ENCODE data around the gene TAGLN3. TPM values are rescaled to one million over a fixed set of nuclear protein-coding genes. Genes with fewer than 3 reads are reported as not detected.
A peak's percentile ranks its signal among the peaks of the same experiment; 100 is the strongest.

TAGLN3 gene
- total RNA-seq: 0.77 and 1.8 TPM in 2 replicates

DNA sequence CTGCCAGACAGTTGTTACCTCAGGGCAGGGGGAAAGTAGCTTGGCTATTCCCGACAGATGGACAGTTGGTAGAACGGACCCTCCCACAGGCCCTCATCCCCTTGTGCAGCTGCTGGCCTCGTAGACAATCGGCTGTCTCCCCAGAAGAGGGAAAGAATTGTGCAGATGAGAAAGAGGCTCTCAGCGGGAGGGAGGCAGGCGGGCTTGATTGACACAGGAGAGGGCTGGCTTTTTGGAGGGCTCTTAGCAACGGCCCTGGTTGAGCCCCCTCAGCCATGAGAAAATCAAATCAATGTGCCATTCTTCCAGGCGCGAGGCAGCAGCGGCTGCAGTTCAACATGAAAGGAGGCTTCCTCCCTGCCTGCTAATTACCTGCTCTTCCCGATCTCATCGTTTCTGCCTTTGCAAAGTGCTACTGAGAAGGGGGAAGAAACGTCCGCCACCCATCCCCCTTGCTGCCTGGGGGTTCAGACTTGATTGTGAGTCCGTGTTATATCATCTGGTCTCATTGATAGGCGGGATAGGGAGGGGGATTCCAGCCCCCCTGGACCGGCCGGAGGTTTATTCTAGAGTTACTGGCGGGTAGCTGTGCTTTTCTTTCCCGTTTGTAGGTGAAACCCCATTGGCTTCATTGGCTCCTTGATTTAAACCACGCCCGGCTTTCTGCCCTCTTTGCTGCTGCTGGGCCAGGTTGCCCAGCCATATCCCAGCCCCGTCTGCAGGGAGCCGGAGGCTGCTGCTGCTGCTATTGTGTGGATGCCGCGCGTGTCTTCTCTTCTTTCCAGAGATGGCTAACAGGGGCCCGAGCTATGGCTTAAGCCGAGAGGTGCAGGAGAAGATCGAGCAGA lies at the start of gene TAGLN3:
Gene TAGLN3, plus strand, starts transcription at position 287 of the 848 bp plus-strand sequence. Its CDS starts 501 bp downstream, at position 788.
- Histone ChIP-seq H3K27me3 (ENCODE audit: control insufficient read depth, insufficient read depth, low read length) (no peaks in the 10 kb centered on the region), H3K4me3 (ENCODE audit: low read depth, low read length) (peak within 1 kb of the TSS; percentile 47), H3K36me3 (ENCODE audit: control insufficient read depth, insufficient read depth, low read length) (no peaks in the 10 kb centered on the region)
- TF ChIP-seq, protein P1, sequence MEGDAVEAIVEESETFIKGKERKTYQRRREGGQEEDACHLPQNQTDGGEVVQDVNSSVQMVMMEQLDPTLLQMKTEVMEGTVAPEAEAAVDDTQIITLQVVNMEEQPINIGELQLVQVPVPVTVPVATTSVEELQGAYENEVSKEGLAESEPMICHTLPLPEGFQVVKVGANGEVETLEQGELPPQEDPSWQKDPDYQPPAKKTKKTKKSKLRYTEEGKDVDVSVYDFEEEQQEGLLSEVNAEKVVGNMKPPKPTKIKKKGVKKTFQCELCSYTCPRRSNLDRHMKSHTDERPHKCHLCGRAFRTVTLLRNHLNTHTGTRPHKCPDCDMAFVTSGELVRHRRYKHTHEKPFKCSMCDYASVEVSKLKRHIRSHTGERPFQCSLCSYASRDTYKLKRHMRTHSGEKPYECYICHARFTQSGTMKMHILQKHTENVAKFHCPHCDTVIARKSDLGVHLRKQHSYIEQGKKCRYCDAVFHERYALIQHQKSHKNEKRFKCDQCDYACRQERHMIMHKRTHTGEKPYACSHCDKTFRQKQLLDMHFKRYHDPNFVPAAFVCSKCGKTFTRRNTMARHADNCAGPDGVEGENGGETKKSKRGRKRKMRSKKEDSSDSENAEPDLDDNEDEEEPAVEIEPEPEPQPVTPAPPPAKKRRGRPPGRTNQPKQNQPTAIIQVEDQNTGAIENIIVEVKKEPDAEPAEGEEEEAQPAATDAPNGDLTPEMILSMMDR (IDR thresholded peaks at IDR 0.05; ENCODE audit: insufficient read depth, low read length, severe bottlenecking): no peak
- FAIRE-seq: no peak
- DNase-seq (ENCODE audit: low read depth): peak; percentile 63

DNA sequence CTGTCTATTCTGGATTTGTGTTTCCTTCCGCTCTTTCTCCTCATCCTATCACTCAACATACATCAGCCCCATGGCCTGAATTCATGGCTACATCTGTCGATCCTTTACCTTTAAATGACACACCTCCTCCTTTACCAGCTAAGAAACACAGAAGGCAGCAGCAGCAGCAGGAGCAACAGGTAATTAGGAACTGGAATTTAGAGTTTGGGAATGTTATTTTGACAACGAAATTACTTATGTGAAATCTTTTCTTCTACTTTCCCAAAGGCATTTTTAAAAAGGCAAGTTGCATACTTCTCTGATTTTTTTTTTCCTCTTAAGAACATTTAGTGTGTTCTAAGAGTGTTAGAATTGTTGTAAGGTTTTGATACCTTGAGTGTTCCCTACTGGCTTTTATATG lies 49.0 kb upstream of the TAGLN3 start:
- DNase-seq (ENCODE audit: low read depth): no peak
- Histone ChIP-seq H3K4me3 (ENCODE audit: low read depth, low read length) (no peak overlapping the region), H3K27me3 (ENCODE audit: control insufficient read depth, insufficient read depth, low read length) (no peaks in the 10 kb centered on the region), H3K36me3 (ENCODE audit: control insufficient read depth, insufficient read depth, low read length) (peaks cover 15% of the 10 kb centered on the region)
- TF ChIP-seq, protein P1 (IDR thresholded peaks at IDR 0.05; ENCODE audit: insufficient read depth, low read length, severe bottlenecking): no peak
- no peak for FAIRE-seq

DNA sequence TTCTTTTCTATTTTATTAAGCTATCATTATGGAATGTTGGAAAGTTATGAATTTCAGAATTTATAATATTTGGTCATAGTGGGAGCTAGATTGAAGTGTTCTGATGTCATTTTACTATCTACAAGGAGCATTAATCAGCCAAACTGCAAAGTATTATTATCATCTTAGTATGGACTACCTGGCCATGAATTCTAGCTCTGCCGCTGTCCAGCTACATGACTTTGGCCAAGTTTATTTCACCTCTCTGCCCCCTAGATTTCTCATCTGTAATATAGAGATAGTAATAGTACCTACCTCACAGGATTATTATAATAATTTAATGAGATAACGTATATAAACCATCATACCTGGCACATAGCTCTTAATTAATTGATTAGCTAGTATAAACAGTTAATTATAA lies 47.7 kb upstream of the TAGLN3 start:
- no peak overlapping the region for H3K4me3 ChIP-seq (ENCODE audit: low read depth, low read length)
- TF ChIP-seq, protein P1 (IDR thresholded peaks at IDR 0.05; ENCODE audit: insufficient read depth, low read length, severe bottlenecking): no peak
- peaks cover 15% of the 10 kb centered on the region for H3K36me3 ChIP-seq (ENCODE audit: control insufficient read depth, insufficient read depth, low read length)
- H3K27me3 ChIP-seq (ENCODE audit: control insufficient read depth, insufficient read depth, low read length): no peaks in the 10 kb centered on the region
- FAIRE-seq: no peak
- DNase-seq (ENCODE audit: low read depth): no peak

DNA sequence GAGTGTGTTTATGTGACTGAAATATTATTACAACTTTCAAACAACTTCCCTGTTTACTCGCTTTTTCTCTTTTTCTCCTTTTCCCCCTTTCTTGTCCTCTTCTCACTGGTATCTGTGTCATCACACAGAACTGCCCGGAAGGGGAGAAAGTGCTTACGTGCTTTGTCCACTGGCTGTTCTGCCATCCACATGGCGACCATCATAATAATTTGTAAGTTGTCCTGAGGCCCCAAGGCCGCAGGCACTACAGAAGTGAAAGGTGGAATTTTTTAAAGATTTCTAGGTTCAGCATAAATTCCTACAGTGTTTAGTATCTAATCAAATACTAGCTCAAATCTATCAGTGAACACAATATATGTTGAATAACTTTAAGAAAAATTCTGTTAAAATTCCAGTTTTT lies 46.6 kb upstream of the TAGLN3 start:
- no peak for FAIRE-seq
- Histone ChIP-seq H3K36me3 (ENCODE audit: control insufficient read depth, insufficient read depth, low read length) (peaks cover 16% of the 10 kb centered on the region), H3K27me3 (ENCODE audit: control insufficient read depth, insufficient read depth, low read length) (no peaks in the 10 kb centered on the region), H3K4me3 (ENCODE audit: low read depth, low read length) (no peak overlapping the region)
- TF ChIP-seq, protein P1 (IDR thresholded peaks at IDR 0.05; ENCODE audit: insufficient read depth, low read length, severe bottlenecking): no peak
- DNase-seq (ENCODE audit: low read depth): no peak

DNA sequence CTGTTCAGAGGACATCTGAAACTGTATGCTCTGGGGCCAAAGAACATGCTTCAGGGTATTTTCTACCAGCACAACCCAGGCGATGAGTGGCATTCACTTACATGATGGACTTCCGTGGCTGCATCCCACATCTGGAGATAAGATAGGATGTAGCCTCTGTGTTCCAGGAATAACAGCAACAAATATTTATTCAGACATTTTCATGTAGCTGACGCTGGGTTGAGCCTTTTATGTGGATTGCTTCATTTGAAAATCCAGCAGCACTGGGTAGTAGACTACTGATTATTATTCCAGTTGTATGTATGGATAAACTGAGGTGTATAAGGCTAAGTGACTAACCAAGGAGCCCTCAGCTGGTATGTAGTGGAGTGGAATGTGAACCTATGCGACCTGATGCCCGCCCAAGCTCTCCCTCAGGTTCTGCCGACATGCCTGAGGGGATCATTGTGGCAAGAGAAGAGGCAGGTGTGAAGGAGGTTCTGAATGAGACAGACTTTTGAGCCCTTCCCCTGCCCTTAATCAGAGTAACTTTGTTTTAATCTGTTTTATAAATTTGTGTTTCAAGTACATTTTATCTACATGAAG lies 45.8 kb upstream of the TAGLN3 start:
- no peak overlapping the region for H3K4me3 ChIP-seq (ENCODE audit: low read depth, low read length)
- peaks cover 16% of the 10 kb centered on the region for H3K36me3 ChIP-seq (ENCODE audit: control insufficient read depth, insufficient read depth, low read length)
- no peaks in the 10 kb centered on the region for H3K27me3 ChIP-seq (ENCODE audit: control insufficient read depth, insufficient read depth, low read length)
- no peak for DNase-seq (ENCODE audit: low read depth)
- FAIRE-seq: no peak
- TF ChIP-seq, protein P1 (IDR thresholded peaks at IDR 0.05; ENCODE audit: insufficient read depth, low read length, severe bottlenecking): no peak

All from bronchial epithelial cell (primary cell).